Tibial nerve (tissue), 4 donors: ENCODE measurements around the gene SLCO3A1. TPM values are rescaled to one million over a fixed set of nuclear protein-coding genes. Genes with fewer than 3 reads are reported as not detected.

Experiments used
- DNase-seq, 2 donors: peaks; one replicate each; pipeline ENCODE4 v3.0.0-alpha.2; 2019; ENCODE audit warnings: low spot score in 2 of 2
- H3K27ac ChIP-seq, 4 donors: fragments of 200-600 bp; sonication (generic) in 3 of 4; one replicate each; pipeline ENCODE4 v1.5.1; 2017 to 2019; ENCODE audit warnings: mild to moderate bottlenecking in 1 of 4
- H3K27me3 ChIP-seq, 2 donors: fragments of 200-600 bp; sonication (generic) in 1 of 2; one replicate each; pipeline versions ENCODE4 v1.5.1 to v1.6.0; 2017 to 2019
- H3K36me3 ChIP-seq, 3 donors: fragments of 200-600 bp; sonication (generic); one replicate each; pipeline ENCODE4 v1.5.1; 2018 to 2019
- H3K4me1 ChIP-seq, 4 donors: fragments of 200-600 bp; sonication (generic) in 3 of 4; one replicate each; pipeline ENCODE4 v1.5.1; 2017 to 2019
- H3K4me3 ChIP-seq, 4 donors: fragments of 200-600 bp; sonication (generic) in 3 of 4; one replicate each; pipeline ENCODE4 v1.5.1; 2017 to 2019; ENCODE audit warnings: mild to moderate bottlenecking in 1 of 4, moderate library complexity in 1 of 4
- H3K9me3 ChIP-seq, 4 donors: fragments of 200-600 bp; sonication (generic) in 3 of 4; one replicate each; pipeline ENCODE4 v1.5.1; 2017 to 2019
- EP300 ChIP-seq, 2 donors: sonication (generic); formaldehyde crosslinking; IDR thresholded peaks; one replicate each; pipeline ENCODE4 v1.6.1; 2017; ENCODE audit warnings: antibody characterized with exemption in 2 of 2, mild to moderate bottlenecking in 1 of 2
- POLR2A ChIP-seq, 2 donors: fragments of 450-650 bp; IDR thresholded peaks; one replicate each; pipeline ENCODE4 v1.6.1; 2017; ENCODE audit warnings: antibody characterized with exemption in 2 of 2, mild to moderate bottlenecking in 2 of 2, moderate library complexity in 2 of 2
- WGBS, 2 donors: methylation state at CpG; one replicate each; pipeline ENCODE4 v1.1.5; 2018; 5-methylcytosine and 5-hydroxymethylcytosine counted together
- total RNA-seq, 4 donors: library from RNA; depleted of rRNA; stranded (reverse); fragments of >200 nt; gene quantifications; one replicate each; pipeline ENCODE4 v1.1.0, GENCODE V29; 2016
- TF ChIP-seq, protein P1 (sequence below), 5 experiments: fragments of 200-600 bp in 3 of 5; fragments of 450-650 bp in 2 of 5; sonication (generic) in 3 of 5; IDR thresholded peaks; one replicate each; pipeline ENCODE4 v1.5.1; 2016 to 2019; ENCODE audit warnings: antibody characterized with exemption in 5 of 5, mild to moderate bottlenecking in 3 of 5, moderate library complexity in 2 of 5

The SLCO3A1 gene
- total RNA-seq, 4 donors from 2014 or later, result 13.8 to 20.2 (median 14.3) TPM

DNA sequence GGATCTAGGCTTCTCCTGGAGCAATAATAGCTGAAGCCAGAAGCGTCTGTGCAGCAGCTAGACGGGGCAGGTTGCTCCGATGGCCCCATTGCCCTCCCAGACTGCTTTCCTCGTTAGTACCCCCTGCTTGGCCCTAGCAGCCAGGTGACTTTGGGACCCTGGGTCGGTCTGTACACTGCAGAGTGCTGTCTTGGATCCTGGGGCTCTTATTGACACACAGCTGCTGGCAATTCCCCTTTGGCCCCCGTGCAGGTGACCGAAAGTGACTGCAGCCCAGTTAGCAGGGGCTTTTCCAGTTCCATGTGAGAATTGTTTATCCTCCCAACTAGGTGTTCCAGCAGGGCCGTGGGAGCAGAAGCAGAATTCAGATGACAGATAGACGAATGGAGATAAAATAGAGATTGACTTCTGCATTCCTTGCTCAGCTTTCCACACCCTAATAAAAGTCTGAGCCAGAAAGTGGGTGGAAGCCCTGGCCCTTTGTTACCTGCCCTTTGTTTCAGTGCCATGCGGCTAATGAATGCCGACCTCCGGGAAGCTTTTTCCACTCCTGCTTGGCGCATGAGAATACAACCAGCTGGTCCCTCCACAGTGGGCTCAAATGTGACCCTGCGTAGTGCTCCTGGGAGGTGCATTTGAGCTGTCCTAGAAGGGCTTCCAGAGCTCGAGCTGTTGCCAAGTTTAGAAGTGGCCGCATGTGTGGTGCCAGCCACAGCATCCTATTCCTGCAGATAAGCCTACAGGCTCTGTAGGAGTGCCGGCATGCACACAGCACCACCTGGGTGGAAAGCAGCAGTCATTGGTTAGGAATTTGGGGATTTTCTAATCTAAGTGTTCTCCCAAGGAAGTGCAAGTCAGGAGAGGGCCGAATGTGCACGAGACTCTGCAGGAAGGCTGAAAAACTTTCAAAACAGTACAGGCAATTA is 94.4 kb downstream of the SLCO3A1 start:
- no peaks in the 10 kb centered on the region for H3K36me3 ChIP-seq
- H3K27me3 ChIP-seq, result no peaks in the 10 kb centered on the region
- TF ChIP-seq, protein P1, sequence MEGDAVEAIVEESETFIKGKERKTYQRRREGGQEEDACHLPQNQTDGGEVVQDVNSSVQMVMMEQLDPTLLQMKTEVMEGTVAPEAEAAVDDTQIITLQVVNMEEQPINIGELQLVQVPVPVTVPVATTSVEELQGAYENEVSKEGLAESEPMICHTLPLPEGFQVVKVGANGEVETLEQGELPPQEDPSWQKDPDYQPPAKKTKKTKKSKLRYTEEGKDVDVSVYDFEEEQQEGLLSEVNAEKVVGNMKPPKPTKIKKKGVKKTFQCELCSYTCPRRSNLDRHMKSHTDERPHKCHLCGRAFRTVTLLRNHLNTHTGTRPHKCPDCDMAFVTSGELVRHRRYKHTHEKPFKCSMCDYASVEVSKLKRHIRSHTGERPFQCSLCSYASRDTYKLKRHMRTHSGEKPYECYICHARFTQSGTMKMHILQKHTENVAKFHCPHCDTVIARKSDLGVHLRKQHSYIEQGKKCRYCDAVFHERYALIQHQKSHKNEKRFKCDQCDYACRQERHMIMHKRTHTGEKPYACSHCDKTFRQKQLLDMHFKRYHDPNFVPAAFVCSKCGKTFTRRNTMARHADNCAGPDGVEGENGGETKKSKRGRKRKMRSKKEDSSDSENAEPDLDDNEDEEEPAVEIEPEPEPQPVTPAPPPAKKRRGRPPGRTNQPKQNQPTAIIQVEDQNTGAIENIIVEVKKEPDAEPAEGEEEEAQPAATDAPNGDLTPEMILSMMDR (IDR thresholded peaks at IDR 0.05), result no peak
- TF ChIP-seq EP300 (IDR thresholded peaks at IDR 0.05) (no peak), POLR2A (IDR thresholded peaks at IDR 0.05) (no peak)
- H3K4me3 ChIP-seq, result no peak overlapping the region
- peaks cover 0 to 47% (median 30%) of the 10 kb centered on the region in 4 donors for H3K4me1 ChIP-seq
- 50 to 65% methylated on average over 19 of the region's 19 CpGs for WGBS, 2 donors
- DNase-seq, result no peak
- H3K27ac ChIP-seq, result no peak overlapping the region
- no peaks in the 10 kb centered on the region for H3K9me3 ChIP-seq

DNA sequence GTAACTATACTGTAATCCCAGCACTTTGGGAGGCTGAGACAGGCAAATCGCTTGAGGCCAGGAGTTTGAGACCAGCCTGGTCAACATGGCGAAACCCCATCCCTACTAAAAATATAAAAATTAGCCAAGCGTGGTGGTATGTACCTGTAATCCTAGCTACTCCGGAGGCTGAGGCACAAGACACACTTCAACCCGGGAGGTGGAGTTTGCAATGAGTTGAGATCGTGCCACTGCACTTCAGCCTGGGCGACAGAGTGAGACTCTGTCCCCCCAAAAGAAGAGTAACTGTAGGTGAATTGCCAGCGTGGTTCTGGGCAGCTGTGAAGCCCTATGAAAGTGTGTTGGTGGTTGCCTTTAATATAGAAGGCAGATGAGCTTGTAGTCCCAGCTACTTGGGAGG is 95.9 kb downstream of the SLCO3A1 start:
- no peak for TF ChIP-seq POLR2A (IDR thresholded peaks at IDR 0.05)
- TF ChIP-seq EP300 (IDR thresholded peaks at IDR 0.05), result no peak
- TF ChIP-seq, protein P1 (IDR thresholded peaks at IDR 0.05), result no peak
- no peak for DNase-seq
- H3K36me3 ChIP-seq, result no peaks in the 10 kb centered on the region
- WGBS, 2 donors, result 96% methylated on average over 8 of the region's 8 CpGs
- no peak overlapping the region for H3K4me3 ChIP-seq
- H3K9me3 ChIP-seq, result no peaks in the 10 kb centered on the region
- H3K27me3 ChIP-seq, result no peaks in the 10 kb centered on the region
- peaks cover 0 to 45% (median 20%) of the 10 kb centered on the region in 4 donors for H3K4me1 ChIP-seq
- no peak overlapping the region for H3K27ac ChIP-seq

DNA sequence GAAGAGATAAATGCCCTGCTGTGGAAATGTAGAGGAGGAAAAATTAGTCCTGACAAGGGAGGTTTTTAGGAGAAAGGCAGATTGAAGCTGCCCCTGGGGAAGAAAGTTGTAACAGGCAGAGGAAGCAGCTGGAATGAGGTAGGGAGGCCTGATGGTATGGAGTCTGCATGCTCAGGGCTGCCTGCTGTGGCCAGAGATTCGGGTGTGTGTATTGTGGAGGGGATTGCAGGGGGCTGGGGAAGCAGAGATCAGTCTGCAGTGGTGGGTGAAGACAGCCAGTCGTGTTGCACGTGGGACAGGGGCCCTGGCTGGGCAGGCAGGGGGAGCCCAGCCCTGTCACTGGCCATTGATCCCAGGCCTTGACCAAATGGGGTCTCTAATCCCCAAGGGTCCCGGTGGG is 96.5 kb downstream of the SLCO3A1 start:
- Histone ChIP-seq H3K27me3 (no peaks in the 10 kb centered on the region), H3K9me3 (no peaks in the 10 kb centered on the region), H3K27ac (no peak overlapping the region), H3K4me3 (no peak overlapping the region), H3K4me1 (peaks cover 0 to 40% (median 17%) of the 10 kb centered on the region in 4 donors), H3K36me3 (no peaks in the 10 kb centered on the region)
- no peak for DNase-seq
- 57 to 69% methylated on average over 4 of the region's 4 CpGs for WGBS, 2 donors
- no peak for TF ChIP-seq POLR2A (IDR thresholded peaks at IDR 0.05)
- no peak for TF ChIP-seq EP300 (IDR thresholded peaks at IDR 0.05)
- TF ChIP-seq, protein P1 (IDR thresholded peaks at IDR 0.05), result no peak

DNA sequence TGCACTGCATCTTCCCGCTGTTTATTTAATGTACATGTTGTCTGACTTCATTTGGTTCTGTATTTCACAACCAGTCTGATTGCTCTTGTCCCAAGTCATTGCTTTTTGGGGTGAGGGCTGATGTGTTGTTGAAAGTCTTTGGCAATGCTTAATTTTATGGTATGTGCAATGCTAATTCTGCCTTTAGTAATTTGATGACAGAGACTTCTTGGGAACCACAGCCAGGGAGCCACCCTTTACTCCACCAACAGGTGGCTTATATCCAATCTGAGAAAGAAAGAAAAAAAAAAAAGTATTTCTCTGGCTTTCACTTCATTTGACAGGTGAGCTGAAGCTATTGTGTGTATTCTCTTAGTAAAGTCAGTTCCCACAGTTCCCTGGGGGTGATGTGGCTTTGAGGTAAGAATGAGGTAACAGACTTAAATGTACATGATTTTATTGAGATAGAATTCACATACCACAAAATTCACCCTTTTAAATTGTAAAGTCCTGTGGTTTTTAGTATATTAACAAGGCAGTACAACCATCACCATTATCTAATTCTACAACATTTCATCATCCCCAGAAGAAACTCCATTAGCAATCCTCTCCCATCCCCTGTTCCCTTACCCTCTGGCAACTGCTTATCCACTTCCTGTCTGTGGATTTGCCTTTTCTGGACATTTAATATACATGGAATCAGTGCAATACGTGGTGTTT is 97.3 kb downstream of the SLCO3A1 start:
- TF ChIP-seq POLR2A (IDR thresholded peaks at IDR 0.05), result no peak
- TF ChIP-seq EP300 (IDR thresholded peaks at IDR 0.05), result no peak
- no peak for DNase-seq
- WGBS, 2 donors, result 75% methylated on average over 2 of the region's 2 CpGs
- Histone ChIP-seq H3K9me3 (no peaks in the 10 kb centered on the region), H3K27ac (no peak overlapping the region), H3K36me3 (no peaks in the 10 kb centered on the region), H3K4me3 (no peak overlapping the region), H3K4me1 (peaks cover 0 to 45% (median 17%) of the 10 kb centered on the region in 4 donors), H3K27me3 (no peaks in the 10 kb centered on the region)

DNA sequence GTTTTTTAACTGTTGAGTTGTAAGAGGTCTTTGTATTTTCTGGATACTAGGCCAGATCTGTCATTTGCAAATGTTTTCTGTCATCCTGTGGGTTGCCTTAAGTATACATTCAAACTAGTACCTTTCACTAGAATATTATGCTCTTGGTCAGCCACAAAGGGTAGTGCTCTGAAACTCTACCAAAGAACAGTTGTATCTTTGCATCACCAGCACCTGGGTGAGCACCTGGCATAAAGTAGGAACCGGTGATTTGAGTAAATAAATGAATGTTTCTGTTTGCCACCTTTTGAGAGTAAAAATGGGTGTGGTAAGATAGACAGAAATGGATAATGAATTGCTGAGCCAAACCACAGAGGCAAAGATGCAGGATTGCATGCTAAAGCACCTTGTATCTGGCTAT is 98.7 kb downstream of the SLCO3A1 start:
- DNase-seq, result no peak
- no peaks in the 10 kb centered on the region for H3K27me3 ChIP-seq
- H3K4me3 ChIP-seq, result no peak overlapping the region
- 93 to 100% methylated on average over 1 of the region's 1 CpG for WGBS, 2 donors
- H3K27ac ChIP-seq, result no peak overlapping the region
- TF ChIP-seq EP300 (IDR thresholded peaks at IDR 0.05), result no peak
- no peak for TF ChIP-seq POLR2A (IDR thresholded peaks at IDR 0.05)
- TF ChIP-seq, protein P1 (IDR thresholded peaks at IDR 0.05), result no peak
- no peaks in the 10 kb centered on the region for H3K36me3 ChIP-seq
- H3K4me1 ChIP-seq, result peaks cover 0 to 39% (median 12%) of the 10 kb centered on the region in 4 donors
- no peaks in the 10 kb centered on the region for H3K9me3 ChIP-seq
